ENCODE results near the gene C19orf18. TPM values are rescaled to one million over a fixed set of nuclear protein-coding genes. Genes with fewer than 3 reads are reported as not detected.
"Not testable (repeated sequence)": the region's sequence is repeated elsewhere in the genome, so short reads cannot be mapped to it uniquely, and the experiment has no call there.

C19orf18 gene
- 1 to 10 TPM; 1.3 to 3.1 (median 2.2) TPM for polyA plus RNA-seq (ENCODE audit: insufficient read length in 4 of 4)

DNA sequence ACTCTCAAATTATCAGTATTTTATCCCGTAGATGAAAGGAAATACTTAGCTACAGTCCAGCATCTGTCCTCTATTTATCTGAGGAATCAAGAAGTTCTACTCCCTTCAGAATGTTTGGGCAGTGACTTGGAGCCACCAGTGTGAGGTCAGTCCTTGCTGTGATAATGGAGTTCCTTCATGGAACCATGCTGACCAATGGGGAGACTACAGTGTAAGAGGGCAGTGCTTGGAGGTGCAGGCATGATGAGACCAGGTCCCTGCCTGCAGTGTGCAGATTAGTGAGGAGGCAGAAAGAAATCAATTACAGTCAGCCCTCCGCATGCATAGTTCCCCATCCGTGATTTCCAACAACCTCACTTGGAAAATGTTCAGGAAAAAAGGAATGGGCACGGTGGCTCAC, at the start of gene C19orf18:
TSS of gene C19orf18 (minus strand) at position 101 of the 400 bp plus-strand sequence. CDS start 102 bp downstream, outside the sequence.
- no peak for DNase-seq (ENCODE audit: low read depth in 4 of 4, low spot score in 3 of 4)

DNA sequence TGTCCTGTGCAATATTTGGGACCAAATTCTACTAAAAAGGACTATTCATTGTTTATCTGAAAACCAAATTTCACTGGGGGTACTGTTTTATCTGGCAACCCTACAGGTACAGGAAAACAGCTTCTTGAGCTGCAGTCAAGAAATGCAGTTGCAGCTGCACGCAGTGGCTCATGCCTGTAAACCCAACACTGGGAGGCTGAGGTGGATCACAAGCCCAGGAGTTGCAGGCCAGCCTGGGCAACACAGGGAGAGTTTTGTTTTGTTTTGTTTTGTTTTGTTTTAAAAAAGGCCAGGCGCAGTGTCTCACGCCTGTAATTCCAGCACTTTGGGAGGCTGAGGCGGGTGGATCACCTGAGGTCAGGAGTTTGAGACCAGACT, 47.9 kb upstream of the C19orf18 start:
- DNase-seq (ENCODE audit: low read depth in 4 of 4, low spot score in 3 of 4) = no peak

DNA sequence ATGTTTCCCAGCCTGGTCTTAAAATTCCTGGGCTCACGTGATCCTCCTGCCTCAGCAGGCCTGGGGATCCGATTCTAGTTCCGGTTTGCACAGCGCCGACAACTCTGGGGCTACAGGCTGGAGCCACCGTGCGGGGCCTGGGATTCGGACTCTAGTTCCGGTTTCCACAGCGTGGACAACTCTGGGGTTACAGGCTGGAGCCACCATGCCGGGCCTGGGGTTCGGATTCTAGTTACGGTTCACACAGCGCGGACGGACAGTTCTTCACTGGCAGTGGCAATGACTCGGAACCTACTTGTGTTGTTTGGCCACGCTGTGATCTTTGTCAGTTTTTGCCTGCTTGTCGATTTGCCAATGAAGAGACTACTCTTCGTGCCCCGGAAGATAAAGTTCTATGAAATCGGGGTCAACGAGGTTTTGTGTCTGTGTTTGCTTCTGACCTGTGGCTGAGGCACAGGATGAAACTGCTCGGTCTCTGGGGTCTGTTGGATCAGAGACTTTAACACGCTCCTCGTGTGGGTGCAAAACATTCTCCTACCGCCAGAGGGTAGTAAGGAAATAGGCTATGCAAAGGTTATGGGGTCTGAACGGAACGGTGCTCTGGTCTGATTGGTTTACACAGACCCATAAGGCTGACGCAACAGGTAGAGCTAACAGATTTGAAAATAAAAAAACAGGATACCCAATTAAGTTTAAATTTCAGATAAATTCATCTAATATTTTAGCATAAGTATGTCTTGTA, 47.4 kb upstream of the C19orf18 start:
- DNase-seq (ENCODE audit: low read depth in 4 of 4, low spot score in 3 of 4) = peak in 3 of 4 donors; percentile 67 to 78 (median 68)

DNA sequence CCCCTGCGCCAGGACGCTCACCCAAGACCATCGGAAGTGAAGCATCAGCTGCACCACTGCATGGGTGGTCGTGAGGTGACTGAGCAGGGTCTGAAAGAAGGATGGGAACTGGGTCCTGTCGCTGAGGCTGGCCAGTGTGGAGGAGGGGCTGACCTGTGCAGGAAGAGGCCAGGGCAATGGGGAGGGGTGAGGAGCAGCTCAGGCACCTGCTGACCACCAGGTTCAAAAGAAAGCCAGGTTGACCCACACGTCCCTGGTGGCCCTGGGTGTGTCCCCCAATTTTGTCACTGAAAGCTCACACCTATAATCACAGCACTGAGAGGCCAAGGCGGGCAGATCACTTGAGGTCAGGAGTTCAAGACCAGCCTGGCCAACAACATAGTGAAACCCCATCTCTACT, 45.8 kb upstream of the C19orf18 start:
- DNase-seq (ENCODE audit: low read depth in 4 of 4, low spot score in 3 of 4) = no peak

DNA sequence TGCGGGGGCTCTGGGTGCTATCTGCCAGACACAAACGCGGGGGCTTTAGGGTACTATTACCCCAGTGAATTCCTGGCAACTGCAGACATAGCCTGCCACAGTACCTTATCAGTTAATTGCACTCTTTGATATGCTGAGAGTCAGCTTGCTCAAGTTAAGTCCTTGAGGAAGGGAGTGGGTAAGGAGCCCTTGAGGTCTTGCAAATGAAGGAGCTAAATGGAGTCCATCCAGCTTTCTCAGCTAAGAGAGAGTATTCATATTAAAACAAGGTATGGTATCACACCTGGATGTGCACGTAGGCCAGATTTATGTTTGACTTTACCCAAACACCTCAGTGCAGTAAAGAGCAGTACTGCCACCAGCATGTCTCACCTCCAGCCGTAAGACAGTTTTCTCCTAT, 39.8 kb upstream of the C19orf18 start:
- DNase-seq (ENCODE audit: low read depth in 4 of 4, low spot score in 3 of 4) = no peak

DNA sequence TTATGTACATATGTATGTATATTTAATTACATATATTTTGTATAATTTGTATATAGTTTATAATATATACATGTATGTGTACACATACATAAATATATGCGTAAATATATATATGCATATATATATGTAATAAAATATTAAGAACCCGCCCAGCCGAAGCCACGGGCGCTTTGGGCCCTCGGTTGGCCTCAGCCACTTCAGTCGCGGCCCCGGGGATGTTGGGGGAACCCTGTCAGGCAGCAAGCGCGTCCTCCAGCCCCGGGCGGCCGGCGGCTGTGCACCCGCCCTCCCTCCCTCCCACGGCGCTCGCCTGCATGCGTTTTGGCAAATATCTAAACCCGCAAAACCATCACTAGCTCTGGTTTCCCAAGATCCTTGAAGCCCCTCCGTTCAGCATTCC, 36.2 kb upstream of the C19orf18 start:
- no peak for DNase-seq (ENCODE audit: low read depth in 4 of 4, low spot score in 3 of 4)

DNA sequence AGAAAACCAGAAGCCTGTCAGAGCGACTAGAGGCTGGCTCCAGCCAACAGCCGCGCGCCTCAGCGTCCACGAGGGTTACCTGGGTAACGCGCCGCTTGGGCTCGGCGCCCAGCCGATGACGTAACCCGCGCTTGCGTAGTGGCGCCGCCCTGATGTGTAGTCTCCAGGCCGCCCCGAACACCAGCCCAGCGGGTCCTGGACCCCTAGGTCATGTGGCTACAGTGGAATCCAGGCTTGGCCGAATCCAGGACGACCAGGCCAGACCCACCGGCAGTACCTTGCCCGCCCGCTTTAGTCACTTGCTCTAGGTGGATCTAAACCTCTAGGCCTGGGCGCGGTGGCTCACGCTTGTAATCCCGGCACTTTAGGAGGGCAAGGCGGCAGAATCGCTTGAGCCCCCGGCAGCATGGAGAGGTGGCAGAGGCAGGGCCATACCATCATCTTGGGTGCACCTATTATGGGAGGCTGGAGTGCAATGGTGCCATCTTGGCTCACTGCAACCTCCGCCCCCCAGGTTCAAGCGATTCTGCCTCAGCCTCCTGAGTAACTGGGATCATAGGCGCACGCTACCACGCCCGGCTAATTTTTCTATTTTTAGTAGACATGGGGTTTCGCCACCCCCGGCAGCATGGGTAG, 35.5 kb upstream of the C19orf18 start:
- peak; percentile 80 to 85 (median 84) for DNase-seq (ENCODE audit: low read depth in 4 of 4, low spot score in 3 of 4)

DNA sequence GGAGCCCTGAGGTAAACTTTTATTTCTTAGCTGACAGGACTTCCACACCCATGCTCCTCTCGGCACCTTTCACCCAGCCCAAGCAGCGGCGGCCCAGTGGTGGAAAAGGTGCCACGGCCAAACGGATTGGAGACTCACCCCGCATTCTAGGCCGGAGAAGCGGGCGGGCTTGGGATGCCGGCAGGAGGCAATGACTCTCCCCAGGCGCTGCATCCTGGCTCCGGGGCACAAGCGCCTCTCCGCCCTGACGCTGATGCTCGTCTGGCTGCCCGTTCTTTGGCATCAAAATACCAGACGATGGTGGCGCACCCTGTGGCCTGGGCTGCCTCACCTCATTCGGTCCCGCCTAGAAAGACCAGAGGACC, 34.9 kb upstream of the C19orf18 start:
- no peak for DNase-seq (ENCODE audit: low read depth in 4 of 4, low spot score in 3 of 4)

DNA sequence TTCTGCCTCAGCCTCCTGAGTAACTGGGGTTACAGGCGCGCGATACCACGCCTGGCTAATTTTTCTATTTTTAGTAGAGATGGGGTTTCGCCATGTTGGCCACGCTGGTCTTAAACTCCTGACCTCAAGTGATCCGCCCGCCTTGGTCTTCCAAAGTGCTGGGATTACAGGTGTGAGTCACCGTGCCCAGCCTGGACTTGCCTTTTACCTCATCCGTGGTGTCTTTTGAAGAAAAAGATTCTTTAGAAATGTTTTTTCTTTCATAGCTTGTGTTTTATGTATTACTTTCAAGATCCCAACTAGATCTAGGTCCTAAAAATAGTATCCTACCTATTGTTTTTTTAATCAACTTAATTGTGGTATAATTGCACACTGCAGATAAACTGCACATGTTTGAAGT, 34.5 kb upstream of the C19orf18 start:
- not testable (repeated sequence) for DNase-seq (ENCODE audit: low read depth in 4 of 4, low spot score in 3 of 4)

DNA sequence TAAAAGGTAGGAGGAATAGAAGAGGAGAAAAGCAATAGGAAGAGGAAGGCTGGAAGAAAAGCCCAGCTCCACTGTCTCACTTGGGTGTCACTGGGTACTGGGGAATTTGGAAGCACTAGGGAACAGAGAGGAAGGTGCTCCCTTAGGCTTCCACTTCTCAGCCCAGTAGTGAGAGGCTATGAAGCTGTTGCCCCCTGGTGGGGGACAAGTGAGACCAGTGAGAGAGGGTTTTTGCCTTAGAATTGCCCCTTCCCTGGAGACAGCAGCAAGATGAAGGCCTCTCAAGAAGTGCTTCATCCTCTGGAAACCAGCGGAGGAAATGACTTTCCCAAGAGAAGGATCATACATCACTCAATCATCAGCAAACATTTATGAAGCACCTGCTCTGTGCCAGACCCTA, 33.0 kb upstream of the C19orf18 start:
- no peak for DNase-seq (ENCODE audit: low read depth in 4 of 4, low spot score in 3 of 4)

DNA sequence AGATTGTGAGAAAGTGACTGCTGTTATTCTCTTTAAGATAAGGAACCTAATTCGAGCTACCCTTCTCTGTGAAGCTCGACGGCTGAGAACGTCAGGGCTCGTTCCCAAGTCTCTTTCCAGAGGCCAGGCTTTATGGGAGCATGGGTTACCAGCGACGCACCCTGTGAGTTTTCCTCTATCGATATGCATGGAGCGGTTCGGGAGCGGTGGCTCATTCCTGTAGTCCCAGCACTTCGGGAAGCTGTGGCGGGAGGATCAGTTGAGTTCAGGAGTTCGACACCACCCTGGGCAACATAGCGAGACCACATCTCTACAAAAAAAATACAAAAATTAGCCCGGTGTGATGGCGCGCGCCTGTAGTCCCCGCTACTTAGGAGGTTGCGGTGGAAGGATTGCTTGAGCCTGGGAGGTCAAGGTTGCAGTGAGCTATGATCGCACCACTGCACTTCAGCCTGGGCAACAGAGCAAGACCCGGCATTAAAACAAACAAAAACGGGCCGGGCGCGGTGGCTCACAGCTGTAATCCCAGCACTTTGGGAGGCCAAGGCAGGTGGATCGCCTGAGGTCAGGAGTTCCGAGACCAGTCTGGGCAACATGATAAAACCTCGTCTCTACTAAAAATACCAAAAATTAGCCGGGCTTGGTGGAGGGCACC, 29.0 kb upstream of the C19orf18 start:
- DNase-seq (ENCODE audit: low read depth in 4 of 4, low spot score in 3 of 4) = no peak

DNA sequence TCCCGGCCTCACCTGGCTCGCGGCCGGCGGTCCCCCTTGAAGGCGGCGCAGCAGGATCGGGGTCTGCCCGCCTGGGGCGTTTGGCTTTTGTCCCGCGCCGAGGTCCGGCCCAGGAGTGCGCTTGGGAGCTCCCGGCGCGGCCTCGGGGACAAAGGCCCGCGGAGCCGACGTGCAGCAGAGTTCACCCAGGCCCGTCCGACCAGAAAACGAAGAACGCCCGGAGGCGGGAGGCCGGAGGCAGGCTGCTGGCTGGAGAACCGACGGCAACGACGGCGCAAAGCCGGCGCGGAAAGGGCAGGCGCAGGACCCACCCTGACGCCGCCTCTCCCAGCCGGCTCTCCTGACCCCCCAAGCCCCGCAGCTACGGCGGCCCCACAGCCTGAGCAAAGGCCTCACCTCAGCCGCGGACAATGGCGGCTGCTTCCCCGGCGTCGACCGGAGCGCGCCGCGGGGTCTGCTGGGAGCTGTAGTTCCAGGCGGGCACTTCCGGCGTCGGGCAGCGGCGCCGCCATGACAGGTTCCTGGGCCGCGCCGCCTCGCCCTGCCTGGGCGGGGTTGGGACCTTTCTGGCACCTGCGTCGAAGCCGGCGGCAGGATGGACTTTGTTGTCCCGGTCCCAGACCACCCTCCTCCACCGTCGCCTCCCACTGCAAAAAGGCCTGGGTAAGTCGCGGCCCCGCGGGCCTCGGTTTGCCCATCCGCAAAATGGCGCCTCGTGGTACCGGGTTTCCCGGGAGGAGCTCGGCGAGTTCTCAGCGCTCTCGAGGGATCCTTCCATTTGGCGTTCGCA, 28.2 kb upstream of the C19orf18 start, which contains the start of gene ZNF606:
TSS of gene ZNF606 (minus strand) at position 437 of the 790 bp plus-strand sequence. CDS start 1,501 bp downstream, outside the sequence.
- peak; percentile 74 to 81 (median 78) for DNase-seq (ENCODE audit: low read depth in 4 of 4, low spot score in 3 of 4)

DNA sequence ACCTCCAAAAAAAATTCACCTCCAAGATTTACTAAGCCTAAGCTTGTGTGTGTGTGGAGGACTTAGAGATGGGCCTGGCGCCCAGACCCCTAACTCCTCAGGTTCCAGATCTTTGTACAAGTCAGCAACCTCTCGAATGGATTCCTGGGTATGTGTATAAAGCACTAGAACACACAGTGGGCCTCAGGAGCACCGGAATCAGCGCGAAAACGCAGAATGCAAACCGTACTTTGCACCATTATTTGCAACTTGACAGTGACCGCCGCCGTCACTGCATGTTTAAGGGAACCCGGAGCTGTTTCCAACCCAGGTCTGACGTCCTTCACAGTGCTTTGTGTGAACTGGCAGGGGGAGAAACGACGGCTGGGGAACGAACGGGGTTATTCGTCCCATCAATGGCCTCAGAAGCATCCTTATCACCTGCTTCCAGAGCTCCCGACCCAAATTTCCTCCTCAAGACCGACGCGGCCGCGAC, 27.6 kb upstream of the C19orf18 start:
- DNase-seq (ENCODE audit: low read depth in 4 of 4, low spot score in 3 of 4) = peak in 1 of 4 donors; percentile 21

DNA sequence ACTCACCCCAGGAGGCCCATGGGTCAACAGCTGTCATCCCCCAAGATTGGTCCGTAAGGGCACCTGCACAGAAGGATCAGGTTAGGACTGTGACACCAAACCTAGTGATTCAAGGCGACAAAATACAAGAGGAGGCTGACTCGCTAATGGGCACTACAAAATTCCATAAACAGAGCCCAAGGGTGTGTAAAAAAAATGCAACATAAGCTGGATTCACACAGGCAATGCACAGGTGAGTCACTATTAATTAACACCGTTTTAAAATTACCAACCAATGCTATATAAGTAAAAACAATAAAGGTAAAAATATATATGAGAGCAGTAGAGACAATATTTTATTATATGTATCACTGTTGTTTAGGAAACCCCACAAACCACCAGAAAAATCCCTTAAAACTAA, 26.3 kb upstream of the C19orf18 start:
- no peak for DNase-seq (ENCODE audit: low read depth in 4 of 4, low spot score in 3 of 4)

DNA sequence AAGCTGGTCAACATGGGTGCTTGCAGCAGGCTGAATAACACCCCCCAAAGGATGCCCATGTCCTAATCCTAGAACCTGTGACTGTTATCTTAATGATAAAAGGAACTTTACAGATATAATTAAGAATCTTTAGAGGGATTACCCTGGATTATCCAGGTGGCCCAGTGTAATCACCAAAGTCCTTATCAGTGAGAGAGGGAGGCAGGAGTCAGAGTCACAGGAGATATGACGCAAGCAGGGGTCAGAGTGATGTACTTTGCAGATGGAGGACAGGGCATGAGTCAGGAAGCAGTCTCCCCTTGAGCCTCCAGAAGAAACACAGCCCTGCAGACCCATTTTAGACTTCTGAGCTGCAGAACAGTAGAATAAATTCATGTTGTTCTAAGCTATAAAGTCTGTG, 18.5 kb upstream of the C19orf18 start:
- no peak for DNase-seq (ENCODE audit: low read depth in 4 of 4, low spot score in 3 of 4)

DNA sequence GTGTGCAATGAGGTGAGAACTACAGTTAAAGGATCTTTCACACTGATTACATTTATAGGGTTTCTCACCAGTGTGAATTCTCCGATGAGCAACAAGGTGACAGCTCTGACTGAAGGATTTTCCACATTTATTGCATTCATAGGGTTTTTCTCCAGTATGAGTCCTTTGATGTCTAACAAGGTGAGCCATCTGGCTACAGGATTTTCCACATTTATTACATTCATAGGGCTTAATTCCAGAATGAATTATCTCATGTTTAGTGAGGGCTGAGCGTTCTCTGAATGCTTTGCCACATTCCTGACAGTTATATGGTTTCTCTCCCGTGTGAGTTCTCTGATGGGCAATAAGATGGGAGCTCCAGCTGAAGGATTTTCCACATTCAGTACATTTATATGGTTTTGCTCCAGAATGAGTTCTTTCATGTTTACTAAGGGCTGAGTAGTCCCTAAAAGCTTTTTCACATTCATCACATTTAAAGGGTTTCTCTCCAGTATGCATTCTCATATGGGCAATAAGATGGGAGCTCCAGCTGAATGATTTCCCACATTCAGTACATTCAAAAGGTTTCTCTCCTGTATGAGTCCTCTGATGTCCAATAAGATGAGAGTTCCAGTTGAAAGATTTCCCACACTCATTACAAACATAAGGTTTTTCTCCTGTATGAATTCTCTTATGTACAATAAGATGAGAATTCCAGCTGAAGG, 4.4 kb upstream of the C19orf18 start:
- no peak for DNase-seq (ENCODE audit: low read depth in 4 of 4, low spot score in 3 of 4)

DNA sequence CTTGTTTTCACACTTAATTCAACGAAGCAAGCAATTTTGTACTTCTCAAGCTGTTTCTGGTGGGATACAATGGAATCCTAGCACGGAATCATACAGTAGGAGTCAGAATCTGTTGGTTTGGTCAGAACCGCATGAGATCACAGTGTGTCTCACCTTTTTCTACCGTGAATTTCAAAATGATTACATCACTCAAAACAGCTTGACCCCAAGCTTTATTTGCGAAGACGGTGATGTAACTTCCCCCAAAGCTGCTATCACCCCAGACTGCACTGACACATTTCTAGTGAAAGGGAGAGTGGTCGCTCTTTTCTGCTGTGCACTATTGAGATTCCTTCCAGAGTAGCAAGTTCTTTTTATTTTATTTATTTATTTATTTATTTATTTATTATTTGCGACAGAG, 9.6 kb downstream of the C19orf18 start:
- DNase-seq (ENCODE audit: low read depth in 4 of 4, low spot score in 3 of 4) = no peak

DNA sequence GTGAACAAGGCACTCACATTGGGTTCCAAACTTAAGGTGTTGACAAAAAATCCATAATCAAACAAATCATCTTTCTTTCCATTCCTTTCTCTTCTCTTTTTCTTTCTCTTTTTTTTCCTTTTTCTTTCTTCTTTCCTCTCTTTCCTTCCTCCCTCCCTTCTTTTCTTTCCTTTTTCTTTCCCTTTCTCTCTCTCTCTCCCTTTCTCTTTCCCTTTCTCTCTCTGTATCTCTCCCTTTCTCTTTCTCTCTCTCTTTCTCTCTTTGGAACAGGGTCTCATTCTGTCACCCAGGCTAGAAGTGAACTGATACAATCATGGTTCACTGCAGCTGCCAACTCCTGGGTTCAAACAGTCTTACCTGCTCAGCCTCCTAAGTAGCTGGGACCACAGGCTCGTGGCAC, 12.5 kb downstream of the C19orf18 start:
- no peak for DNase-seq (ENCODE audit: low read depth in 4 of 4, low spot score in 3 of 4)

DNA sequence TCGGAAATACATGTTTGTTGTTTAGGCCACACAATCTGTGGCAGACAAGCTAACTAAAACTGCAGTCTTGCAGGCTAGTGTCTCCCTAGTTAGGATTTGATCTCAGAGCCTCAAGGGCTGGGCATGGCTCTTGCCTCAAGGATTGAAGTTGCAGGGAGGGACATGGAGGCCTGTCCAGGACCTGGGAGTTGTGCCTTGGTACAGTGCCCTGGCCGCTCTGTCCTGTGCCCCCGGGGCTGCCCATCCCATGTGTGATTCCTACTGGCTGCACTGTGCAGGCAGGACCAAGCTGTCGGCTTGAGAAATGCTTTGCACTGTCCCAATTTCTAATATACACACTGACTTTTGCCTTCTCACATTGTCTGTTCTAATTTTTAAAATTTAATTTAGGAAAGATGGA, 19.3 kb downstream of the C19orf18 start:
- no peak for DNase-seq (ENCODE audit: low read depth in 4 of 4, low spot score in 3 of 4)

DNA sequence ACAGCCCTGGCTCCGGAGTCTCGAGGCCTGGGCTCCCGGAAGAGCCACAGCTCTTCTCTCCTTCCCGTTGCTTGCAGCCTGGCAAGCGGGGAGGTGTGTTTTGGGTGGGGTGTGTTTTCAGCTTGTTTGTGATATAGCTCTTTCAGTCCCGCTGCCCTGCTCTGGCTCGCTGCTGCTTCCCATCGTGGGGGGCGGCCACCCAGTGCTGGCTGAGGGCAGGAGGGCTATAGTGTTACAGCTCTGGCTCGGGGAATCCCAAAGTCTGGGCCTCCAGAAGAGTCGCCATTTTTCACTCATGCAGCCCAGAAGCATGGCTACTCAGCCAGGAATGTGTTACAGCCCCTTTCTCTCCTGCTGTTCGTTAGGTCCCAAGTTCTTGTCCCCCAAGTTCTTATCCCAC, 24.6 kb downstream of the C19orf18 start:
- no peak for DNase-seq (ENCODE audit: low read depth in 4 of 4, low spot score in 3 of 4)

Data from left renal pelvis (tissue), 4 donors.